KMS-11 (cell line): ENCODE data around the gene SNX9.
"Not testable (repeated sequence)": the region's sequence is repeated elsewhere in the genome, so short reads cannot be mapped to it uniquely, and the experiment has no call there.

Experiments
- H2AFZ ChIP-seq: fragments of 200-600 bp; sonication (generic); 2 replicates; pipeline ENCODE4 v1.6.1; 2016; ENCODE audit warnings: antibody characterized with exemption, mixed run types, low read depth
- H3K27ac ChIP-seq: fragments of 200-600 bp; sonication (generic); 2 replicates; pipeline ENCODE4 v1.6.1; 2016; ENCODE audit warnings: mild to moderate bottlenecking, mixed run types
- H3K27me3 ChIP-seq: fragments of 200-600 bp; sonication (generic); 2 replicates; pipeline ENCODE4 v1.6.1; 2017; ENCODE audit warnings: mild to moderate bottlenecking, low read depth, mixed run types, moderate library complexity; ENCODE audit not compliant: insufficient read depth
- H3K36me3 ChIP-seq: fragments of 200-600 bp; sonication (generic); 2 replicates; pipeline ENCODE4 v1.6.1; 2017; ENCODE audit warnings: mild to moderate bottlenecking, mixed run types; ENCODE audit not compliant: insufficient read depth
- H3K4me1 ChIP-seq: fragments of 200-600 bp; sonication (generic); 2 replicates; pipeline ENCODE4 v1.6.1; 2016; ENCODE audit warnings: mild to moderate bottlenecking, low read depth, mixed run types; ENCODE audit not compliant: poor library complexity, severe bottlenecking
- H3K4me2 ChIP-seq: fragments of 200-600 bp; sonication (generic); 2 replicates; pipeline ENCODE4 v1.7.0; 2016; ENCODE audit warnings: mild to moderate bottlenecking, mixed run types
- H3K4me3 ChIP-seq: fragments of 200-600 bp; sonication (generic); IDR thresholded peaks from 2 replicates; pipeline ENCODE4 v1.6.1; 2017; ENCODE audit warnings: low read depth, low read length, mixed read lengths; ENCODE audit not compliant: insufficient read depth
- H3K79me2 ChIP-seq: fragments of 200-600 bp; sonication (generic); 2 replicates; pipeline ENCODE4 v1.6.1; 2016; ENCODE audit warnings: low read depth, mixed run types; ENCODE audit not compliant: insufficient read depth
- H3K9ac ChIP-seq: fragments of 200-600 bp; sonication (generic); 2 replicates; pipeline ENCODE4 v1.6.1; 2016; ENCODE audit warnings: mild to moderate bottlenecking, mixed run types
- H4K20me1 ChIP-seq: fragments of 200-600 bp; sonication (generic); 2 replicates; pipeline ENCODE4 v1.6.1; 2016; ENCODE audit warnings: mild to moderate bottlenecking, mixed run types; ENCODE audit not compliant: insufficient read depth
- CTCF ChIP-seq: fragments of 200-600 bp; sonication (generic); conservative IDR thresholded peaks from 2 replicates; pipeline ENCODE4 v1.6.1; 2017; ENCODE audit warnings: low read depth, mild to moderate bottlenecking, antibody characterized with exemption, low read length, moderate library complexity, mixed read lengths

SNX9 gene

GRCh38 chr6:157896932-157897331 is 73.9 kb downstream of the SNX9 start:
- H4K20me1 ChIP-seq, result no peaks in the 10 kb centered on the region
- no peak for TF ChIP-seq CTCF
- no peaks in the 10 kb centered on the region for H3K79me2 ChIP-seq
- H3K27ac ChIP-seq, result no peak overlapping the region
- no peaks in the 10 kb centered on the region for H3K27me3 ChIP-seq
- no peak overlapping the region for H2AFZ ChIP-seq
- H3K36me3 ChIP-seq, result no peaks in the 10 kb centered on the region
- no peak overlapping the region for H3K4me2 ChIP-seq
- H3K9ac ChIP-seq, result no peak overlapping the region
- peaks cover 9% of the 10 kb centered on the region for H3K4me1 ChIP-seq
- no peak overlapping the region for H3K4me3 ChIP-seq

- Histone ChIP-seq H2AFZ (no peak overlapping the region), H3K27me3 (no peaks in the 10 kb centered on the region), H3K79me2 (no peaks in the 10 kb centered on the region), H4K20me1 (no peaks in the 10 kb centered on the region), H3K4me2 (no peak overlapping the region), H3K4me1 (no peaks in the 10 kb centered on the region), H3K27ac (no peak overlapping the region), H3K36me3 (no peaks in the 10 kb centered on the region), H3K4me3 (no peak overlapping the region), H3K9ac (no peak overlapping the region)
- no peak for TF ChIP-seq CTCF
Measured at GRCh38 chr6:157898169-157898568, 75.1 kb downstream of the SNX9 start.

- H3K9ac ChIP-seq, result no peak overlapping the region
- no peaks in the 10 kb centered on the region for H3K4me1 ChIP-seq
- no peaks in the 10 kb centered on the region for H3K27me3 ChIP-seq
- H3K4me3 ChIP-seq, result no peak overlapping the region
- no peaks in the 10 kb centered on the region for H4K20me1 ChIP-seq
- no peaks in the 10 kb centered on the region for H3K36me3 ChIP-seq
- TF ChIP-seq CTCF, result no peak
- H3K4me2 ChIP-seq, result no peak overlapping the region
- H2AFZ ChIP-seq, result no peak overlapping the region
- no peak overlapping the region for H3K27ac ChIP-seq
- no peaks in the 10 kb centered on the region for H3K79me2 ChIP-seq
Measured at GRCh38 chr6:157898640-157899039, 75.6 kb downstream of the SNX9 start.

- not testable (repeated sequence) for H3K36me3 ChIP-seq, H3K4me2 ChIP-seq, H3K27ac ChIP-seq, H3K9ac ChIP-seq, H3K4me3 ChIP-seq, H3K27me3 ChIP-seq, H3K79me2 ChIP-seq, H2AFZ ChIP-seq, H4K20me1 ChIP-seq, H3K4me1 ChIP-seq
Measured at GRCh38 chr6:157900262-157900661, 77.2 kb downstream of the SNX9 start.

GRCh38 chr6:157900751-157901150 is 77.7 kb downstream of the SNX9 start:
- not testable (repeated sequence) for H3K79me2 ChIP-seq, H3K27me3 ChIP-seq

More at GRCh38 chr6:157900751-157901150, 77.7 kb downstream of the SNX9 start:
- not testable (repeated sequence) for H3K27ac ChIP-seq, H2AFZ ChIP-seq, H3K9ac ChIP-seq, H3K4me2 ChIP-seq, H3K4me1 ChIP-seq, H4K20me1 ChIP-seq, H3K4me3 ChIP-seq, H3K36me3 ChIP-seq
